Retinal pigment epithelial cell (primary cell): ENCODE measurements around the gene LACTBL1.

Source experiments
- DNase-seq: peaks from one replicate; pipeline ENCODE4 v3.0.0-alpha.2; 2010; ENCODE audit warnings: low read depth
- H3K4me3 ChIP-seq: 2 replicates; pipeline ENCODE4 v1.5.1; 2011; ENCODE audit warnings: mild to moderate bottlenecking, low read length, control low read depth, moderate library complexity
- TF ChIP-seq, protein P1 (sequence below): conservative IDR thresholded peaks from 2 replicates; pipeline ENCODE4 v1.5.1; 2011; ENCODE audit warnings: low read depth, low read length, control low read depth, inconsistent platforms

Gene LACTBL1, protein sequence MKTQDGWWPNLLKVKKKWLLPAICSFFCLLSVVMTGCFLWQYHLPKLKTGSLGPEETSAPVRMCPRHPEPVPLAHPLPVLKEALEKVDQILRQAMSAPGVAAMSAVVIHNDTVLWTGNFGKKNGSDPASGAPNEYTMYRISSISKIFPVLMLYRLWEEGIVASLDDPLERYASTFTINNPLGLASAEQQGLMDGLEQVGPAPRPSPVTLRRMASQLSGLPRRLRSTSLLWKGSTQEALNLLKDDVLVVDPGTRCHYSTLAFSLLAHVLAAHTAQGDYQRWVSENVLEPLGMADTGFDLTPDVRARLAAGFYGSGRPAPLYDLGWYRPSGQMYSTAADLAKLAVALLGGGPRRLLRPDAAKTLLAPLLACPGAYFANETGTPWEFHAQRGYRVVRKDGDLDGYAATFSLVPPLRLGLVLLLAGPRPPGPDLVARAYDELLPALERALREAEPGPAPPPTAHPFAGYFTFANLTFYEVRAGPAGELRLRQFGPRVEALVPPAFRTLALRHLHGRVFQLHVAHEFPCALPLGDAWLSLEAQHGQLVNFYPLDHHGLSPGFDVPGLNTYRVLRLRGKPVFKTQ

DNA sequence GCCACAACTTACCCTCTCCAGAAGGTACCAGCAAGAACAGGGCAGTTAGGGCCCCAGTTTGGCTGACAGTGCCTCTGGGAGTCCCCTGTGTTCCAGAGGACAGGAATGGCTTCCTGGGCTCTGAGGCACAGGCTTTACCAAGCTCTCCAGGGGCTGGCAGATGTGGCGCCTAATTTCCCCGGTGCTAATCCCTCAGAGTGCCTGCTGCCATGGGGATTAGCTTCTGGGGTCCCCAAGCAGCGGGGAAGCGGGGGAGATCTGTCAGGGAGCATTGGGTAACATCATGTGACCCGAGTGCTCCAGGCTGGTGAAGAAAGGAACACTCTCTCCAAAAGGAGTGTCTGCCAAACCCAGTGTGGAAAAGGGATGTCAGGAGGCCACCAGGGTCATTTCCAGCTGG, at the start of gene LACTBL1:
LACTBL1 (minus strand) TSS at position 107 of the 400 bp plus-strand sequence. CDS start 550 bp downstream, outside the sequence.
- DNase-seq, result no peak
- H3K4me3 ChIP-seq, result no peak within 1 kb of the TSS
- TF ChIP-seq, protein P1, sequence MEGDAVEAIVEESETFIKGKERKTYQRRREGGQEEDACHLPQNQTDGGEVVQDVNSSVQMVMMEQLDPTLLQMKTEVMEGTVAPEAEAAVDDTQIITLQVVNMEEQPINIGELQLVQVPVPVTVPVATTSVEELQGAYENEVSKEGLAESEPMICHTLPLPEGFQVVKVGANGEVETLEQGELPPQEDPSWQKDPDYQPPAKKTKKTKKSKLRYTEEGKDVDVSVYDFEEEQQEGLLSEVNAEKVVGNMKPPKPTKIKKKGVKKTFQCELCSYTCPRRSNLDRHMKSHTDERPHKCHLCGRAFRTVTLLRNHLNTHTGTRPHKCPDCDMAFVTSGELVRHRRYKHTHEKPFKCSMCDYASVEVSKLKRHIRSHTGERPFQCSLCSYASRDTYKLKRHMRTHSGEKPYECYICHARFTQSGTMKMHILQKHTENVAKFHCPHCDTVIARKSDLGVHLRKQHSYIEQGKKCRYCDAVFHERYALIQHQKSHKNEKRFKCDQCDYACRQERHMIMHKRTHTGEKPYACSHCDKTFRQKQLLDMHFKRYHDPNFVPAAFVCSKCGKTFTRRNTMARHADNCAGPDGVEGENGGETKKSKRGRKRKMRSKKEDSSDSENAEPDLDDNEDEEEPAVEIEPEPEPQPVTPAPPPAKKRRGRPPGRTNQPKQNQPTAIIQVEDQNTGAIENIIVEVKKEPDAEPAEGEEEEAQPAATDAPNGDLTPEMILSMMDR, result no peak

DNA sequence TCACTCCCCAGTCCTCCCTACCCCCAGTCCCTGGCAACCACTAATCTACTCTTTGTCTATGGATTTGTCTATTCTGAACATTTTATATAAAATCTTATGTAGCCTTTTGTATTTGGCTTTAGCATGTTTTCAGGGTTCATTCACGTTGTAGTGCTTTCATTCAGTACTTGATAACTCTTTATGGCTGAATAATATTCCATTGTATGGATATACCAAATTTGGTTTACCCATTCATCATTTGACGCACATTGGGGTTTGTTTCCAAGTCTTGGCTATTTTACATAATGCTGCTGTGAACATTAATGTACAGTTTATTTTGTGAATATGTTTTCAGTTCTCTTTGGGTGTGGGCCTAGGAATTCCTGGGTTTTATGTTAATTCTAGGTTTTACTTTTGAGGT, 49.2 kb upstream of the LACTBL1 start:
- no peak for DNase-seq
- H3K4me3 ChIP-seq, result no peak overlapping the region
- TF ChIP-seq, protein P1, result no peak

DNA sequence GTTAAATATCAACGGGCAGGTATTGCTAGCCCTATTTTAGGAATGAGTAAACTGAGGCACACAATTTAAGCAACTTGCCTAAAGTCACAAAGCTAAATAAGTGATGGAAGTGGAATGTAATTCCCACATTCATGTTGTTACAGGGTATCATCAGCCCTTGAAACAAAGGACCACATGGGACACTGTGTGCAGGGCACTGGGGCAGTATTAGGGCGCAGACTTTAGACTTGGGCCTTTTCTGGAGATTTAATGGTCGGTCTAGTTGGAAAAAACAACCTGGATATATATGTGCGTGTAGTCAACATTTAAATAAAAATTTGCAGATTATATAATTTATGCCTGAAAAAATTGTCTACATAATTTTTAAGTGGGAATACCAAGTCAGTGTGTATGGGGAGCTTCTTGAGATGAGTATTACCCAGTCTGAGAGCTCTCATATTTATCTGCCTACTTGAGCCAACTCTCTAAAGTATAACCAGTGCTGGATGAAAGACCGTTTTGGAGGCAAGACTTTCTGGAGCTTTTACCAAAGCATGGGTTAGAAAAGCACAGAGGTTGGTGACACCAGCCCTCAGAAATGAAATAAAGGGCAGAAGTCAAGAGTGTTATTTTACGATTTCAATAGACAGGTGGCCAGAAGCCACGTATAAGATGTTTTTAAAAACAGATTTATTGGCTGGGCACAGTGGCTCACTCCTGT, 48.2 kb upstream of the LACTBL1 start:
- DNase-seq, result no peak
- TF ChIP-seq, protein P1, result no peak
- peak overlapping the region; percentile 95 for H3K4me3 ChIP-seq

DNA sequence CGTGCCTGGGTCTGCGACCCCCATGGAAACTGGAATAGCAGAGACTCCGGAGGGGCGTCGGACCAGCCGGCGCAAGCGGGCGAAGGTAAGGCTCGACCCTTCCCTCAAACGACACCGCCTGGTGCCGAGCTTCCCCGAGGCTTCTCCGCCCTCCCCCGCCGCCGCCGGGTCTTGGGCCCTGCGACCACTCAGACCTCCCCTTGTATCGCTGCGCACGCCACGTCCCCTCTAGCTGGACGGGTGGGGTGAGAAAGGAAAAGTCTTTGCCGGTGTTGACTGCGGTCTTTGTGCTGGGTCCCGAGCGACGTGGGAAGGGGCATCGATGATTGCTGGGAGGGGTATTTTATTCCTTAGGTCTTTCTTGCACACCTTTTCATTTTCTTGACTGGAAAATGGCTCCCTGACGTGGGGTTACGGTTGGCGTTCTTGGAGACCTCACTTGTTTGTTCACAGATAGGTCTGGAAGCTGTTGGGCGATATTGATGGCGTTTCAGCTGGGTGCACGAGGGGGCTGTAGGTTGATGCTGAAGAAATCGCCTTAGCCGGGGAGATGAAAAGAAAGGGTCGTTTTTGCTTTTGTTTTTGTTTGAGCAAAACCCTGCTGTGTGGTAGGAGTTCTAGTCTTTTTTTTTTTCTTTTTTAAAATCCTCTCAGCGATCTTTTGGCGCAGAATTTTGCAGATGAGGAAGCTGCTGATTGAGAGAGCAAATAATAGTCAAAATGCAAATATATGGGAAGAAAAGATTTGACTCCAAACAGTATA, 47.4 kb upstream of the LACTBL1 start:
- H3K4me3 ChIP-seq, result peak overlapping the region; percentile 95
- TF ChIP-seq, protein P1, result no peak
- peak; percentile 35 for DNase-seq

DNA sequence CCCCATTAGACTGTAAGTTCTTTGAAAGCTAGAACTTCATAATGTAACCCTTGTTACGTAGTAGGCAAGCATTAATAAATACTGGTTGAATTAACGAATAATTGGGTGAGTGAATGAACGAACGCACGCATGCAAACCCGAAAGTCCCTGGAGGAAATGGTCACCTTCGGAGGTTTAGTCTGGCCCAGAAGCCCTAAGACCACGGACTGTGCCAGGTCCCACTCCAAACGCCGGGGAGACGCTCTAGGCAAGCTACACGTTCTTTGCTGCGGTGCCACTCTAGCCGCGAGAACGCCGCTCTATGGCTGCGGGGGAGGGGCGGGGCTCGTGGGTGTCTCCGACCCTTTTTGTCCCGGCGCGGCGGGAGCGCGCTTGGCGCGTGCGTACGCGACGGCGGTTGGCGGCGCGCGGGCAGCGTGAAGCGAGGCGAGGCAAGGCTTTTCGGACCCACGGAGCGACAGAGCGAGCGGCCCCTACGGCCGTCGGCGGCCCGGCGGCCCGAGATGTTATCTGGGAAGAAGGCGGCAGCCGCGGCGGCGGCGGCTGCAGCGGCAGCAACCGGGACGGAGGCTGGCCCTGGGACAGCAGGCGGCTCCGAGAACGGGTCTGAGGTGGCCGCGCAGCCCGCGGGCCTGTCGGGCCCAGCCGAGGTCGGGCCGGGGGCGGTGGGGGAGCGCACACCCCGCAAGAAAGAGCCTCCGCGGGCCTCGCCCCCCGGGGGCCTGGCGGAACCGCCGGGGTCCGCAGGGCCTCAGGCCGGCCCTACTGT, 46.6 kb upstream of the LACTBL1 start, which contains the start of gene KDM1A:
KDM1A (plus strand) TSS at position 375 of the 769 bp plus-strand sequence; CDS start at position 504, 129 bp downstream.
- TF ChIP-seq, protein P1, result no peak
- DNase-seq, result peak; percentile 92
- peak within 1 kb of the TSS; percentile 95 for H3K4me3 ChIP-seq

DNA sequence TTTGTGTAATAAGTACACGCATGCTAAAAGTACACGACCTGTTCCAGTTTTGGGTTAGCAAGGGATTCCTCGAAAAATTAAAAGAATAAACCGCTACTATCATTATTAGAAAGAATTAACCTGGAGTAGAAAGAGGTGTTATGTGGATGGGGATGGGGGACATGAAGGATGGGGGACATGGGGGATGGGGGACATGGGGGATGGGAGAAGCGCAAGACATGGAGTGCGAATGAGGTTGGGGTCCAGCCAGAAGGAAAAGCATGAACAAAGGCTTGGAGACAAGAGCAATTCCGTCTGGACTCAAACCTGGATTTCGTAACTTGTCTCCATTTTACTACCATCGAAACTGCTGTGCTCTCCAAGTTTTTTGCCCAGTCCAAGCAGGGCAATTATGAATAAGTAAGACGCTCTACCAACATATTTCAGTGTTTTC, 46.0 kb upstream of the LACTBL1 start:
- DNase-seq, result no peak
- H3K4me3 ChIP-seq, result peak overlapping the region; percentile 95
- TF ChIP-seq, protein P1, result no peak
